ENCODE data around the gene CCDC97.
"Not testable (repeated sequence)": the region's sequence is repeated elsewhere in the genome, so short reads cannot be mapped to it uniquely, and the experiment has no call there.

CCDC97 gene

GRCh38 chr19:41310033-41310831, at the start of gene CCDC97:
CCDC97 (plus strand) TSS chr19:41310172; CDS start chr19:41310311, 139 bp downstream.
- DNase-seq (ENCODE audit: extremely low read depth in 1 of 2, low read depth in 1 of 2) = peak; percentile 80 to 81

- DNase-seq (ENCODE audit: extremely low read depth in 1 of 2, low read depth in 1 of 2) = no peak
Measured at GRCh38 chr19:41261474-41262190, 48.3 kb upstream of the CCDC97 start.

- peak; percentile 52 to 88 for DNase-seq (ENCODE audit: extremely low read depth in 1 of 2, low read depth in 1 of 2)
Measured at GRCh38 chr19:41263042-41263849, 46.7 kb upstream of the CCDC97 start.

GRCh38 chr19:41263850-41264580, 46.0 kb upstream of the CCDC97 start, which contains the start of gene HNRNPUL1:
HNRNPUL1 (plus strand) TSS chr19:41264372; CDS start chr19:41264504, 132 bp downstream.
- peak; percentile 95 to 96 for DNase-seq (ENCODE audit: extremely low read depth in 1 of 2, low read depth in 1 of 2)

GRCh38 chr19:41264581-41265394, 45.2 kb upstream of the CCDC97 start:
- DNase-seq (ENCODE audit: extremely low read depth in 1 of 2, low read depth in 1 of 2) = peak; percentile 38 to 62

GRCh38 chr19:41265395-41266153, 44.4 kb upstream of the CCDC97 start:
- DNase-seq (ENCODE audit: extremely low read depth in 1 of 2, low read depth in 1 of 2) = no peak

GRCh38 chr19:41269055-41269454, 40.9 kb upstream of the CCDC97 start:
- DNase-seq (ENCODE audit: extremely low read depth in 1 of 2, low read depth in 1 of 2) = no peak

- no peak for DNase-seq (ENCODE audit: extremely low read depth in 1 of 2, low read depth in 1 of 2)
Measured at GRCh38 chr19:41269571-41269970, 40.4 kb upstream of the CCDC97 start.

GRCh38 chr19:41273076-41273475, 36.9 kb upstream of the CCDC97 start:
- no peak for DNase-seq (ENCODE audit: extremely low read depth in 1 of 2, low read depth in 1 of 2)

GRCh38 chr19:41274802-41275201, 35.2 kb upstream of the CCDC97 start:
- DNase-seq (ENCODE audit: extremely low read depth in 1 of 2, low read depth in 1 of 2) = no peak

- no peak for DNase-seq (ENCODE audit: extremely low read depth in 1 of 2, low read depth in 1 of 2)
Measured at GRCh38 chr19:41276231-41276630, 33.7 kb upstream of the CCDC97 start.

- no peak for DNase-seq (ENCODE audit: extremely low read depth in 1 of 2, low read depth in 1 of 2)
Measured at GRCh38 chr19:41278478-41278877, 31.5 kb upstream of the CCDC97 start.

GRCh38 chr19:41288673-41289530, 21.1 kb upstream of the CCDC97 start:
- no peak for DNase-seq (ENCODE audit: extremely low read depth in 1 of 2, low read depth in 1 of 2)

- DNase-seq (ENCODE audit: extremely low read depth in 1 of 2, low read depth in 1 of 2) = not testable (repeated sequence)
Measured at GRCh38 chr19:41289814-41290213, 20.2 kb upstream of the CCDC97 start.

- no peak for DNase-seq (ENCODE audit: extremely low read depth in 1 of 2, low read depth in 1 of 2)
Measured at GRCh38 chr19:41294393-41294792, 15.6 kb upstream of the CCDC97 start.

GRCh38 chr19:41295499-41295898, 14.5 kb upstream of the CCDC97 start:
- no peak for DNase-seq (ENCODE audit: extremely low read depth in 1 of 2, low read depth in 1 of 2)

- DNase-seq (ENCODE audit: extremely low read depth in 1 of 2, low read depth in 1 of 2) = no peak
Measured at GRCh38 chr19:41296433-41296871, 13.5 kb upstream of the CCDC97 start.
